ENCODE data around the gene TOX4. TPM values are rescaled to one million over a fixed set of nuclear protein-coding genes. Genes with fewer than 3 reads are reported as not detected.
"Not testable (repeated sequence)": the region's sequence is repeated elsewhere in the genome, so short reads cannot be mapped to it uniquely, and the experiment has no call there.

The TOX4 gene
- total RNA-seq, 4 donors from 2014 or later, result 31.4 to 74.5 (median 61.7) TPM

DNA sequence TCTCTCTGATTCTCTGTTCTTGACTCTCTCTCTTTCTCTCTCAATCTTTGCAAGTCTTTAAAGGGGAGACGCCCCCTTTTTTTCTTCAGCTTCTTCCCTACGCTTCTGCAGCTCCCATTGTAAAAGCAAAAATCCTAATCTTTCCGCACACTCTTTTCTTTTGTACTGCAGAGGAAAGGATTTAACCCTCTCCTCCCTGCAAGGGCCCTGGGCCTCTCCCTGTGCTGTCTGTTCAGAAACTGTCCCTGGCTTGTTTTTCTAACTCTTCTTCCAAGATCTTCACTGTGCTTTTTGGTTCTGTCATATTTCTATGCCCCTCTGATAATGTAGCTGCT, 60.1 kb downstream of the TOX4 start:
- Histone ChIP-seq H3K4me3 (peak overlapping the region in 2 of 4 donors; percentile 42 to 46), H3K36me3 (no peaks in the 10 kb centered on the region), H3K27ac (peak overlapping the region in 1 of 4 donors; percentile 37), H3K9me3 (no peaks in the 10 kb centered on the region), H3K4me1 (no peaks in the 10 kb centered on the region), H3K27me3 (no peaks in the 10 kb centered on the region)
- TF ChIP-seq, protein P1, sequence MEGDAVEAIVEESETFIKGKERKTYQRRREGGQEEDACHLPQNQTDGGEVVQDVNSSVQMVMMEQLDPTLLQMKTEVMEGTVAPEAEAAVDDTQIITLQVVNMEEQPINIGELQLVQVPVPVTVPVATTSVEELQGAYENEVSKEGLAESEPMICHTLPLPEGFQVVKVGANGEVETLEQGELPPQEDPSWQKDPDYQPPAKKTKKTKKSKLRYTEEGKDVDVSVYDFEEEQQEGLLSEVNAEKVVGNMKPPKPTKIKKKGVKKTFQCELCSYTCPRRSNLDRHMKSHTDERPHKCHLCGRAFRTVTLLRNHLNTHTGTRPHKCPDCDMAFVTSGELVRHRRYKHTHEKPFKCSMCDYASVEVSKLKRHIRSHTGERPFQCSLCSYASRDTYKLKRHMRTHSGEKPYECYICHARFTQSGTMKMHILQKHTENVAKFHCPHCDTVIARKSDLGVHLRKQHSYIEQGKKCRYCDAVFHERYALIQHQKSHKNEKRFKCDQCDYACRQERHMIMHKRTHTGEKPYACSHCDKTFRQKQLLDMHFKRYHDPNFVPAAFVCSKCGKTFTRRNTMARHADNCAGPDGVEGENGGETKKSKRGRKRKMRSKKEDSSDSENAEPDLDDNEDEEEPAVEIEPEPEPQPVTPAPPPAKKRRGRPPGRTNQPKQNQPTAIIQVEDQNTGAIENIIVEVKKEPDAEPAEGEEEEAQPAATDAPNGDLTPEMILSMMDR (IDR thresholded peaks at IDR 0.05), result no peak
- no peak for TF ChIP-seq POLR2A (IDR thresholded peaks at IDR 0.05)
- no peak for DNase-seq

GRCh38 chr14:21539189-21539940, 62.4 kb downstream of the TOX4 start:
- H3K9me3 ChIP-seq, result no peaks in the 10 kb centered on the region
- no peaks in the 10 kb centered on the region for H3K4me1 ChIP-seq
- no peaks in the 10 kb centered on the region for H3K27me3 ChIP-seq
- H3K4me3 ChIP-seq, result no peak overlapping the region
- H3K27ac ChIP-seq, result no peak overlapping the region
- TF ChIP-seq, protein P1 (IDR thresholded peaks at IDR 0.05), result no peak
- no peak for TF ChIP-seq POLR2A (IDR thresholded peaks at IDR 0.05)
- no peak for DNase-seq
- no peaks in the 10 kb centered on the region for H3K36me3 ChIP-seq

DNA sequence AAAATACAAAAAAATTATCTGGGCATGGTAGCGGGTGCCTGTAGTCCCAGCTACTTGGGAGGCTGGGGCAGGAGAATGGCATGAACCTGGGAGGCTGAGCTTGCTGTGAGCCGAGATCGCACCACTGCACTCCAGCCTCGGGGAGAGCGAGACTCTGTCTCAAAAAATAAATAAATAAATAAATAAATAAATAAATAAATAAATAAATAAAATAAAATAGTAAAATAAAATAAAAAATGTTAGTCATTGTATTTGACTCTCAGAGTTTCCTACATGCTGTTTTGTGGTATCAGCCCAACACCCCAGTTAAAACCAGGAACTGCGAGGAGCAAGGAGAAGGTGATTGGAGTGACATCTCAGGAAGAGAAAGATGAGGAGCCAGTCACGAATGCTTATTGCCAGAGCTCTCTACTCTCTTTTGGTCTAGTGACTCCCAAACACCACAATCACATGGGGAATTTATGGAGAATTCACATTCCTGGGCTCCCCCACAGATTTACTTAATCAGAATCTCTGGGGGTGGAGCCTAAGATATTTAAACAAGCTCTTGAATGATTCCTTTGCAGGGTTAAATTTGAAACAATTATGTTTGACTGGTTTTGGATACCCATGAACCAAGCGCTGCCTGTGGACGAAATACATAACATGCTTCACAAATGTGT, 64.5 kb downstream of the TOX4 start:
- H3K36me3 ChIP-seq, result no peaks in the 10 kb centered on the region
- no peak overlapping the region for H3K4me3 ChIP-seq
- no peak for DNase-seq
- H3K27me3 ChIP-seq, result no peaks in the 10 kb centered on the region
- H3K4me1 ChIP-seq, result no peaks in the 10 kb centered on the region
- no peaks in the 10 kb centered on the region for H3K9me3 ChIP-seq
- H3K27ac ChIP-seq, result no peak overlapping the region
- no peak for TF ChIP-seq POLR2A (IDR thresholded peaks at IDR 0.05)
- TF ChIP-seq, protein P1 (IDR thresholded peaks at IDR 0.05), result no peak

GRCh38 chr14:21543521-21543960, 66.5 kb downstream of the TOX4 start:
- DNase-seq, result no peak
- no peaks in the 10 kb centered on the region for H3K4me1 ChIP-seq
- TF ChIP-seq POLR2A (IDR thresholded peaks at IDR 0.05), result no peak
- TF ChIP-seq, protein P1 (IDR thresholded peaks at IDR 0.05), result no peak
- H3K36me3 ChIP-seq, result no peaks in the 10 kb centered on the region
- no peaks in the 10 kb centered on the region for H3K27me3 ChIP-seq
- no peaks in the 10 kb centered on the region for H3K9me3 ChIP-seq
- H3K4me3 ChIP-seq, result no peak overlapping the region
- H3K27ac ChIP-seq, result no peak overlapping the region

DNA sequence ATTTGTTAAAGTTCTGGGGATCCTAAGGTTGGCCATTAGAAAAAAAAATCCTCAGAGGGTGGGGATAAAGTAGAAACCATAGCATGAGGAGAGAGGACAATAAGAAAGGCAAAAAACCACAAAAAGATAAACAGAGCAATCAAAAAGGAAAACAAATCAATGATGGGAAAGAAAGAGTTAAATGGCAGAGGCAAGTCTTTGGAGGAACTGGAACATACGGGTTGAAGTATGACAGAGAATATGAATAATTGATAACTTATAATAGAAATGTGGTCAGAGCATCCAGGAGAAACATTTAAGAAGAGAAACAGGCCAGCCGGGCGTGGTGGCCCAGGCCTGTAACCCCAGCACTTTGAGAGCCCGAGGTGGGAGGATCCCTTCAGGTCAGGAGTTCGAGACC, 67.0 kb downstream of the TOX4 start:
- DNase-seq, result no peak
- no peaks in the 10 kb centered on the region for H3K4me1 ChIP-seq
- H3K4me3 ChIP-seq, result no peak overlapping the region
- no peaks in the 10 kb centered on the region for H3K36me3 ChIP-seq
- no peak overlapping the region for H3K27ac ChIP-seq
- no peaks in the 10 kb centered on the region for H3K9me3 ChIP-seq
- H3K27me3 ChIP-seq, result no peaks in the 10 kb centered on the region
- TF ChIP-seq, protein P1 (IDR thresholded peaks at IDR 0.05), result no peak
- TF ChIP-seq POLR2A (IDR thresholded peaks at IDR 0.05), result no peak

DNA sequence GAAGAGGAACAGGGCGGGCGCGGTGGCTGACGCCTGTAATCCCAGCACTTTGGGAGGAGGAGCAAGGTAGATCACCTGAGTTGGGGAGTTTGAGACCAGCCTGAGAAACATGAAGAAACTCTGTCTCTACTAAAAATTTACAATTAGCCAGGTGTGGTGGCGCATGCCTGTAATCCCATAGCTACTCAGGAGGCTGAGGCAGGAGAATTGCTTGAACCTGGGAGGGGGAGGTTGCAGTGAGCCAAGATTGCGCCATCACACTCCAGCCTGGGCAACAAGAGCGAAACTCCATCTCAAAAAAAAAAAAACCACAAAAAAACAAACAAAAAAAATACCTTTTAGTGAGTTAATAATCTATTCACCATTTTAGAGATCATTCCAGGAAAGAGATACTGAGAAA, 67.6 kb downstream of the TOX4 start:
- H3K4me3 ChIP-seq, H3K27me3 ChIP-seq, H3K27ac ChIP-seq, DNase-seq, H3K9me3 ChIP-seq, H3K36me3 ChIP-seq, H3K4me1 ChIP-seq: not testable (repeated sequence)
